H1 (cell line): ENCODE measurements around the gene BRD1. TPM values are rescaled to one million over a fixed set of nuclear protein-coding genes. Genes with fewer than 3 reads are reported as not detected.

ENCODE experiments used
- CHD7 ChIP-seq: fragments of 300-600 bp; sonication (generic); IDR thresholded peaks from 2 replicates; pipeline ENCODE4 v1.7.1; 2012; ENCODE audit warnings: low read length, moderate library complexity, mild to moderate bottlenecking, inconsistent platforms; ENCODE audit not compliant: insufficient replicate concordance
- polyA plus RNA-seq, 7 experiments: library from polyadenylated mRNA; depleted of rRNA in 3 of 7; stranded (reverse) in 5 of 7; unstranded in 2 of 7; fragments of >200 nt in 5 of 7; fragments of 200-250 nt in 2 of 7; gene quantifications; 1 replicate in 5 of 7; 2 replicates in 1 of 7; 4 replicates in 1 of 7; pipeline versions ENCODE4 v1.2.1 to v1.2.3, GENCODE V29; 2011 to 2013; ENCODE audit warnings: missing spikeins in 2 of 7, mixed read lengths in 2 of 7
- total RNA-seq: library from RNA; stranded (reverse); fragmentation: NEBNext Ultra II Directional; extraction: Animal tissue kit (Norgen Biotek cat#: 25700); gene quantifications from 2 replicates; pipeline ENCODE4 v1.2.1, GENCODE V29; 2021

BRD1 gene
- total and polyA plus RNA-seq, 2 of the 8 experiments (the other 6 are each of a cell fraction or from before 2014, with no cell fraction given): 6.8 to 34.0 TPM

DNA sequence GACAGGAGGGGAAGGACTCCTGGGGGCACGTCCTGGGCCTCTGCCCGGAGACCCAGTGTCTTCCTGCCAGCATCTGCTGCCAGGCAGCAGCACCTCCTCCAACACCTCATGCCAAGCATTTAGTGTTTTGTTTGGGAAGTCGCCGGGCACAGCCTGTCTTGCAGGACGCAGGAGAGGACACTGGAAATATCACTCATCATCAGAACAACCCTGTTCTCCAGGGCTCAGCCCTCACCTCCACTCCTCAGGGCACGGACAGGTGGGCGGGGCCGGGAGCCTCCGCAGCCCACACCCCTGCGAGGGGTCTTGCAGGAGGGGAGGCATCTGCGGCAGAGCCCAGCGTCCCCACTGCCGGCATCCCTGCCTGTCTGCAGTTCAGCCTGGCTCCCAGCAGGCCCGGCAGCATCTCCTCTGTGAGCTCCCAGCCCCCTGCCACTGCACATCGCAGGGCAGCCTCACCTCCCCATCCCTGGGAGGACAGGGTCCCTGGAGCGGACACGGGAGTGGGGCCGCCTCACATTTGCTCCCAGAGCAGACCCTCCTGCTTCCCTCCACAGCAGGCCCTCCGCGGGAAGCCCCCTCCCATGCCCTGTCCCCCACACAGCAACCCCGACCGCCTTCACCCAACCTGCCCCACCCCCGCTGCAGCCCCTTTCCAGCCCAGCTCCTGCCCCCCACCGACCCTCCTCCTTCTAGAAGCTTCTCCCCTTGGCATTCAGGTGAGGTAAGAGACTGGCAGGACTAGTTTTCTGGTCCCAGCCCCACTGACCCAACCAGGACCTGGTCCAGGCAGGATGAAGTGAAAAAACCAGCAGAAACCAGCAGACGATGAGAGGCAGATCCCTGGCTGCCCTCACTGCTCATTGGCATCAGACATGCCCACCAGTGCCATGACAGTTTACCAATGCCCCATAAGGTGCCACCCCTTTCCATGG is 72.7 kb downstream of the BRD1 start (continued):
- no peak for TF ChIP-seq CHD7
